Activated T-cell treated with anti-CD3 and anti-CD28 coated beads, Interleukin-2, amount 50 U/mL, for 4 hours (primary cell): ENCODE data around the gene FBXL16. TPM values are rescaled to one million over a fixed set of nuclear protein-coding genes. Genes with fewer than 3 reads are reported as not detected.

Source experiments
- ATAC-seq, 2 donors: fragments of 200-7000 bp; cut with Tn5 transposase; one replicate each; pipeline ENCODE4 v1.10.0; 2021
- DNase-seq: peaks from one replicate; pipeline ENCODE4 v3.0.0-alpha.2; 2020
- H3K27me3 Mint-ChIP-seq: one replicate; pipeline ENCODE4 v1.8.0; 2021; ENCODE audit warnings: low read depth, mixed read lengths
- H3K36me3 Mint-ChIP-seq: one replicate; pipeline ENCODE4 v1.8.0; 2022; ENCODE audit warnings: mixed read lengths; ENCODE audit not compliant: insufficient read depth
- H3K4me1 Mint-ChIP-seq: one replicate; pipeline ENCODE4 v1.8.0; 2021; ENCODE audit warnings: low read depth, mixed read lengths
- H3K4me3 Mint-ChIP-seq: one replicate; pipeline ENCODE4 v1.8.0; 2021; ENCODE audit warnings: mild to moderate bottlenecking, moderate library complexity, mixed read lengths
- H3K9me3 Mint-ChIP-seq: one replicate; pipeline ENCODE4 v1.8.0; 2021; ENCODE audit warnings: mixed read lengths
- total RNA-seq, 3 donors: library from RNA; stranded (reverse); gene quantifications; one replicate each; pipeline ENCODE4 v1.2.1, GENCODE V29; 2021

FBXL16 gene
- total RNA-seq, 3 donors from 2014 or later, result 2.0 to 6.0 (median 4.8) TPM

GRCh38 chr16:652454-653305 lies 52.9 kb downstream of the FBXL16 start:
- no peak for DNase-seq
- ATAC-seq, result no peak
- H3K4me3 Mint-ChIP-seq, result no peak overlapping the region
- no peaks in the 10 kb centered on the region for H3K9me3 Mint-ChIP-seq
- no peaks in the 10 kb centered on the region for H3K36me3 Mint-ChIP-seq
- H3K27me3 Mint-ChIP-seq, result no peaks in the 10 kb centered on the region
- H3K4me1 Mint-ChIP-seq, result peaks cover 6% of the 10 kb centered on the region

DNA sequence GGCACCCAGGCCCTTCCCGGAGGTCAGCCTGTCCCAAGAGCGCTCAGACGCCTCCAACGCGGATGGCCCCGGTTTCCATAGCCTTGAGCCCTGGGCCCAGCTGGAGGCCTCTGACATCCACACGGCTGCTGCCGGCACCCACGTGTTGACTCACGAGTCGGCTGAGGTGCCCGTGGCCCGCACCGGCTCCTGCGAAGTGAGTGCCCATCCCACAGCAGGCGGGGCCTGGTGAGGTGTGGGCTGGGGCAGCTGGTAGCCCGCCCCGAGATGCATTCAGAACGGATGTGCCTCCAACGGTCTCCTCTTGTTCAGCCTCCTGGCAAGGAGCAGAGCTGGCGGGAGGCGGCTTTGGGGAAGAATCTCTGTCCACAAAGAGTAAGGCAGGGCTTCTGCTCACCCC lies 53.8 kb downstream of the FBXL16 start:
- peaks cover 6% of the 10 kb centered on the region for H3K4me1 Mint-ChIP-seq
- H3K4me3 Mint-ChIP-seq, result no peak overlapping the region
- no peak for ATAC-seq
- no peak for DNase-seq
- H3K9me3 Mint-ChIP-seq, result no peaks in the 10 kb centered on the region
- no peaks in the 10 kb centered on the region for H3K27me3 Mint-ChIP-seq
- no peaks in the 10 kb centered on the region for H3K36me3 Mint-ChIP-seq

GRCh38 chr16:649631-650030 lies 56.0 kb downstream of the FBXL16 start:
- Mint-ChIP-seq H3K4me3 (peak overlapping the region; percentile 76), H3K27me3 (no peaks in the 10 kb centered on the region)

DNA sequence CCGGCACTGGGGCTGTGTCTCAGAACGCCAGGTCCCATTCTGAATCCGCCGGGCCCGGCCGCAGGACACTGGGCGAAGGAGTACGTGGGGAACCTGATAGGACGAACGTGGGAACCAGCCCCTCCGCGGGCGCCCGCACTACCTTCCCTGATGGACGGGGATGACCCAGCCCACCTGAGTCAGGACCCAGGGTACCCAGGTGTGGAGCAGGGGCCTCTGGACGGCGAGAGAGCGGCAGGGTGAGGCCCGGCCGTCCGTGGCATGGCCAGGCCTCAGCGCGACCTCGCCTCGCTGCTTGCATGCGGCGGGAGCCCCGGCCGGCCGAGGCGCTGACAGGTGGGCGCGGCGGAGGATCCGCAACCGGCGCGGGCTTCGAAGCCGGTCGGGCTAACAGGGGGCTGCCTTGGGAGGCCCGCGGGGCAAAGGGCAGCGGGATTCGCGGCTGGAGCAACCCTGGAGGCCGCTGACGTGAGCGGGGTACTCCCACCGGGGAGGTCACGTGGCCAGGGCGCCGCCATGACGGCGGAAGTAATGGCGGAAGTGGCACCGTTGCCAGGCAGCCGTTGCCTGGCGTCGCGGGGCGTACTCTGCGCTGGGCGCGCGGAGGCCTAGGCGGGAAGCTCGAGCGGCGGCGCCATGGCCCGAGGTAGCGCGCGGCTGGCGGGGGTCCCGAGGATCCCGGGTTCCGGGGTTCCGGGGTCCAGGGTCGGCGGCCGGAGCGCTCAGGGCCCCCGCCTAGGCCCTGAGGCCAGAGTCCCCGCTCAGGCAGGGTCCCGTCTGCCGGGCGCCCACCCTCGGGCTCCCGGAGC lies 56.6 kb downstream of the FBXL16 start, which contains the start of gene WDR90:
WDR90 (plus strand) TSS at position 585 of the 809 bp plus-strand sequence; CDS start at position 637, 52 bp downstream.
- Mint-ChIP-seq H3K4me1 (peaks cover 14% of the 10 kb centered on the region), H3K4me3 (peak within 1 kb of the TSS; percentile 84), H3K27me3 (no peaks in the 10 kb centered on the region), H3K9me3 (no peaks in the 10 kb centered on the region), H3K36me3 (no peaks in the 10 kb centered on the region)
- peak; percentile 90 for DNase-seq
- ATAC-seq, result peak; percentile 90 to 92

More at GRCh38 chr16:649631-650030, 56.0 kb downstream of the FBXL16 start:
- Mint-ChIP-seq H3K36me3 (no peaks in the 10 kb centered on the region), H3K4me1 (peaks cover 8% of the 10 kb centered on the region), H3K9me3 (no peaks in the 10 kb centered on the region)
- ATAC-seq (peak; percentile 24 to 27), DNase-seq (no peak)

- H3K4me3 Mint-ChIP-seq, result peak overlapping the region; percentile 84
- ATAC-seq, result no peak
- H3K9me3 Mint-ChIP-seq, result no peaks in the 10 kb centered on the region
- H3K4me1 Mint-ChIP-seq, result peaks cover 18% of the 10 kb centered on the region
- DNase-seq, result no peak
- H3K36me3 Mint-ChIP-seq, result no peaks in the 10 kb centered on the region
- no peaks in the 10 kb centered on the region for H3K27me3 Mint-ChIP-seq
These were observed 57.4 kb downstream of the FBXL16 start for GRCh38 chr16:648071-648780.

DNA sequence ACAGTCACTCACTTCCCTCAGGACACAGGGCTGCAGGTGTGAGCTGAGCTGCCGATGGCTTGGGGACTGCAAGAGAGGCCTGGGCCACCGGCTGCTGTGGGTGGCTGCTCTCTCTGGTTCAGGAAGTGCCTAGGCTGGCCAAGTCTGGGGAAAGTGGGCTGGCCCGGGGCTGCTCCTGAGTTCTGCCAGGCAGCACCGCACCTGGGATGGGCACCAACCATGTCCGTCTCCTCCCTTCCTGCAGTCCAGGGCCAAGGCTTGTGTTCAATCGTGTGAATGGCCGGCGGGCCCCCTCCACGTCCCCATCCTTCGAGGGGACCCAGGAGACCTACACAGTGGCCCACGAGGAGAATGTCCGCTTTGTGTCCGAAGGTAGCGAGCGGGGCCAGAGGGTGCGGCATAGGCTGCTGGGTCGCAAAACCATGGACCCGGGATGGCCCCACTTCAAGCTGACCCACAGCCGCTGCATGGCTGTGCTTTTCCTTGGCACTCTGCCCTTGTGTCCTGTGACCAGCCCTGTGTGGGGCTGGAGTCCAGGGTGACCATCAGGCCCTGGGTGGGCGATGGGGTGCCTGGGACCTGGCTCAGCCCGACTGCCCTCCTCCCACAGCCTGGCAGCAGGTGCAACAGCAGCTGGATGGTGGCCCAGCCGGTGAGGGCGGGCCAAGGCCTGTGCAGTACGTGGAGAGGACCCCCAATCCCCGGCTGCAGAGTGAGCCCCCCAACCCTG lies 58.3 kb downstream of the FBXL16 start:
- Mint-ChIP-seq H3K4me1 (peaks cover 21% of the 10 kb centered on the region), H3K9me3 (no peaks in the 10 kb centered on the region), H3K4me3 (no peak overlapping the region), H3K36me3 (no peaks in the 10 kb centered on the region), H3K27me3 (no peaks in the 10 kb centered on the region)
- no peak for ATAC-seq
- DNase-seq, result no peak

- Mint-ChIP-seq H3K4me3 (no peak overlapping the region), H3K4me1 (peaks cover 21% of the 10 kb centered on the region), H3K27me3 (no peaks in the 10 kb centered on the region), H3K36me3 (no peaks in the 10 kb centered on the region), H3K9me3 (no peaks in the 10 kb centered on the region)
- no peak for ATAC-seq
- DNase-seq, result no peak
These were observed 58.9 kb downstream of the FBXL16 start for GRCh38 chr16:646679-647172.

DNA sequence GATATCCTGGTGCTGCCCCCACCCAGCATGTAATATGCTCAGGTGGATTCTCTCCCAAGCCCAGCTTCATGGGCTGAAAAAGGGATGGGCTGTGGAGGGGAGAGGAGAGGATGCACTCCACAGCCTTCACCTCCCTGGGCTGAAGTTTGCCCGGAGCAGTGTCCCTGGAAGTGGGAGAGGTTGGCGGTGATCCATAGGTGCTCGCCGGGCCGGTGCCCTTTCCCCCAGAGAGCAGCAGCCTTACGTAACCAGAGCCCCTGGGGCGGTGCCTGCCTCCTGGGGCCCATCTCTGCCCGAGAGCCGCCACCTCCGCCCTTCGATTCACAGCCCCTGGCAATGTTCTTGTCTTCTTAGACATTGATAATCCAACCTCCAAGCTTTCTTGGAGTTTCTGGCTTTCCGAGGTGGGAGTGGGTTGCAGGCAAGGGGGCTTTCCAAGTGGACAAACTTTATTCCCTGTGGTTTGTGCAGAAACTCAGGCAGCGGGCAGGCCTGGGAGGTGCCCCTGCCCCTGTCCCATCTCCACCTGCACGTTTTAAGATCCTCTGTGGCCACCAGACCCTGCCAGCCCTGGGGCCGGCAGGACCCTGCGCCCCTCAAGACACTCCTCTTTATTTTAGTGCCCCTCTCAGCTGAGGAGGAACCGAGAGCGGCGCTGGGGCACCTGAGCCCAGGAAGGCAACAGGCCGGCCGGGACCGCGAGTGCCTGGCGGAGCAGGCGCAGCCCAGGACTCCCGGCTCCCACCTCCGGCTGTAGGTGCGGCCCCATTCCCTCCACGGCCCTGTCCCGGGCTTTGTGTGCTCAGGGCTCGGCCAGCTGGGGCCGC lies 59.5 kb downstream of the FBXL16 start:
- no peak overlapping the region for H3K4me3 Mint-ChIP-seq

DNA sequence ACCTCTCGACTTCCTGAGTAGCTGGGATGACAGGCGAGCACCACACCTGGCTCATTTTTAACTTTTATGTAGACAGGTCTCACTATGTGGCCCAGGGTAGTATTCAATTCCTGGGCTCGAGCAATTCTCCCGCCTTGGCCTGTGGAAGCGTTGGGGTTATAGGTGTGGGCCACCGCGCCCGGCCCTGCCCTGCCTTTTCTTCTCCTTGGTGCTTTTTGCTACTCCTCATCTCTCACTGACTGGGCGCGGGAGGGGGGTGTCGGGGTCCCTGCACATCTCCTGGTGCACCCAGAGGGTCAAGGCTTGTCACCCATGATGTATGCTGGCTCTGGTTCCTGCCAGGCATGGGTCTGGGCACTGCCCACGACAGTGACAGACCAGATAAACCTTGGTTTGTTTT lies 61.0 kb downstream of the FBXL16 start:
- no peak for ATAC-seq
- Mint-ChIP-seq H3K4me1 (peaks cover 19% of the 10 kb centered on the region), H3K9me3 (no peaks in the 10 kb centered on the region), H3K4me3 (peak overlapping the region; percentile 79), H3K36me3 (no peaks in the 10 kb centered on the region), H3K27me3 (no peaks in the 10 kb centered on the region)
- no peak for DNase-seq

More for the DNA sequence above, 59.5 kb downstream of the FBXL16 start:
- DNase-seq (no peak), ATAC-seq (no peak)
- no peaks in the 10 kb centered on the region for H3K9me3 Mint-ChIP-seq
- no peaks in the 10 kb centered on the region for H3K36me3 Mint-ChIP-seq
- H3K4me1 Mint-ChIP-seq, result peaks cover 21% of the 10 kb centered on the region
- no peaks in the 10 kb centered on the region for H3K27me3 Mint-ChIP-seq

- no peaks in the 10 kb centered on the region for H3K9me3 Mint-ChIP-seq
- H3K36me3 Mint-ChIP-seq, result no peaks in the 10 kb centered on the region
- DNase-seq, result no peak
- no peak for ATAC-seq
- no peaks in the 10 kb centered on the region for H3K27me3 Mint-ChIP-seq
- peak overlapping the region; percentile 79 for H3K4me3 Mint-ChIP-seq
- H3K4me1 Mint-ChIP-seq, result peaks cover 17% of the 10 kb centered on the region
These were observed 62.6 kb downstream of the FBXL16 start for GRCh38 chr16:643050-643368.
